Activated CD4-positive, alpha-beta T cell treated with anti-CD3 and anti-CD28 coated beads for 48 hours (primary cell): Measurements from ENCODE around the gene ANGPTL5.
"Not testable (repeated sequence)": the region's sequence is repeated elsewhere in the genome, so short reads cannot be mapped to it uniquely, and the experiment has no call there.

Experiments used
- DNase-seq: peaks from one replicate; pipeline ENCODE4 v3.0.0-alpha.2; 2020

ANGPTL5 gene

GRCh38 chr11:101916422-101916821 is at the start of gene ANGPTL5:
Gene ANGPTL5, minus strand, starts transcription at chr11:101916522. Its CDS starts 8,613 bp downstream, at chr11:101907909.
- no peak for DNase-seq

GRCh38 chr11:101964200-101964599 is 47.9 kb upstream of the ANGPTL5 start:
- DNase-seq = not testable (repeated sequence)

DNA sequence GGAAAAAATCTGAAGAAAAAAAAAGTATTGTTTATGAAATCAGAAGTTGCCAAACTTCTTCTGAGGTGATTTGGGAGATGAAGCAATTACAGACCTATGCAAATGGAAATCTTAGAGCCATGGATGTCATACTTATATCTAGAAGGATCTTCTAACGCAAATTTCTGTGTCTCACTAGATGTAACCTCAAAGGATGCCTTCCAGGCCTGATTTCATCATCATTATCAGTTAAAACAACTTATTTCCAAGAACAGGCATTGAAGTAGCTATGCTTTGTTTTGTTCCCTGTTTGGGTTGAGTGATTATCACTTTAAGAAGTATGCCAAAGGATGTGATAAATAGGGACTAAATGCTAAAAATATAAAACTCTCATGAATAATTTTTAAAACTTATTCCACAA is 43.9 kb upstream of the ANGPTL5 start:
- DNase-seq = no peak

DNA sequence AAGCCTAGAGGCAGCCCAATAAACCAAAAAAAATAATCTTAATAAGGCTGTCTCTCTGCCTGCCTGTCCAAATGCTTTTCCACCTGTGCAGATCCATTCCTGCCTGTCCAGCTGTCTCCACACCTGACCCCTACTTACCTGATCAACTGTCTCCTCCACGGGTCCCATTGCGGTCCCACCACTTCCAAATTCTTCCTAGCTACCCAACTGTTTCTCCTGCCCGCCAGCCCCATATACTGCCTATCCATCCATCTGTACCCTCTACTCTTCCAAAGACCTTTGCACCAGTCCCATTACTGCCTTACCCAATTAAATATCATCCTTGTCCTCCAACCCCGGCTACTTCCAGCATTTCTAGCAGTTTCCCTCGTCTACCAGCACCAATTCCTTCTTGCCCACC is 39.4 kb upstream of the ANGPTL5 start:
- DNase-seq = no peak

GRCh38 chr11:101955278-101955677 is 39.0 kb upstream of the ANGPTL5 start:
- DNase-seq = no peak

DNA sequence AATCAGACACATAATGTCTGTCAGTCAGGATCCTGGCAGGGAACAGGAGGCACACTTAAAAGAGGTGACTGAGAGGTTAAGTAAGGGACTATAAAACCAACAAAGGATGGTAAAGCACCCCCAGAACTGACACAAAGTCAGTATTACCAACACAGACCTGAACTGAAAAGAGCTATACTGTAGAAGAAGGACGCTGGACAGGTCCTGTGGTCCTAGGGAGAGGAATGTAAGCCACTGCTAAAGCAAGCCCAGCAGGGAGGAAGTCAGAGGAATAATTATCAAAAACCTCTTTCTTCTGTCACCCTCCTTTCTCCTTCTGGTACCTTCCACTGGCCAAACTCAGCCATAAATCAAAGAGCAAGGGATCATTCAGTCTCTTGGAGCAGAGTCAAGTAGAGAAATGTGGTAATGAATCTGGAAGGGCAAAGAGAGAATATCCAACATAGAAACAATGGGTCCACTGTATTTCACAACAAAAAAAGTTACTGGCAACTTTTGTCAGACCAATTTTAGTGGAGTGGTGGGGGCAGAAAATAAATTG is 33.4 kb upstream of the ANGPTL5 start:
- no peak for DNase-seq

GRCh38 chr11:101945448-101945847 is 29.1 kb upstream of the ANGPTL5 start:
- no peak for DNase-seq

- no peak for DNase-seq
Measured at GRCh38 chr11:101944923-101945322, 28.6 kb upstream of the ANGPTL5 start.

DNA sequence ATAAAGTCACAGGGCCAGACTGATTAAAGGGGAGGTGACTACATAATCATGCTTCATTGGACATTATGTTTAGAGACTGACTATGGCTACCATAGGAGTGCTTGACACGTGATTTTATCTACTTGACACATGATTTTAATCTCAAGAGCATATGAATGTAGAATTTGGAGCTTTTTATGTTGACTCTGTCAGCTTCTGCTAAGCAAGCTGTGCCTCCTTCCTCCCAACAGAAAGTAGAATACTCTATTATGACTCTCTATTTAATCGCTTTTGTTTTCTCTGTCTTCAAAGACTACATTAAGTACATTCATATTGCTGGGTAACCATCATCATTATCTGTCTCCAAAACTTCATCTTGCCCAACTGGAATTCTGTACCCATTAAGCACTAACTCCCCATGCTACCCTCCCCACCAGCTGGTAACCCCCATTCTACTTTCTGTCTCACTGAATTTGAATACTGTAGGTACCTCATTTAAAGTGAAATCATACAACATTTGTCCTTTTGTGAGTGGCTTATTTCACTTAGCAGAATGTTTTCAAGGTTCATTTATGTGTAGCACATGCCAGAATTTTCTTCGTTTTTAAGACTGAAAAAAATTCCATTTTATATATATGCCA is 24.7 kb upstream of the ANGPTL5 start:
- no peak for DNase-seq

DNA sequence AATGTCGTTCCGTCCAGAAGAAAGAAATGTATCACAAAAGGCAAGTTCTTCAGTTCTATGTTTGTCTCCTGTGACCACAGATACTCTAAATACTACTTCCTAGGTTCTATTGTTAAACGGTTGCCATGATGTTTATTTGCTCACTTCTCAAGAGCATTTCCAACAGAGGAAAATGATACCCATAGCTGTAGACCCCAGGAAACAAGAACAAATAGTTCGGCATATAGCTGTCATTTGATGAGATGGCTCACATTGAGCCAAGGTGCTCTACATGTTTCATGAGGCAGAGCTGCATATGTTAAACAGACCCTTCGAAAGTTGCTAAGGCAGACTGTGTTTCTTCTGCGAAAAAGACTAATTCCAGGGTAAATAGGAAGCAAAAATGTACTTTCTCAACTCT is 15.4 kb upstream of the ANGPTL5 start:
- no peak for DNase-seq

- no peak for DNase-seq
Measured at GRCh38 chr11:101929294-101929915, 13.1 kb upstream of the ANGPTL5 start.

DNA sequence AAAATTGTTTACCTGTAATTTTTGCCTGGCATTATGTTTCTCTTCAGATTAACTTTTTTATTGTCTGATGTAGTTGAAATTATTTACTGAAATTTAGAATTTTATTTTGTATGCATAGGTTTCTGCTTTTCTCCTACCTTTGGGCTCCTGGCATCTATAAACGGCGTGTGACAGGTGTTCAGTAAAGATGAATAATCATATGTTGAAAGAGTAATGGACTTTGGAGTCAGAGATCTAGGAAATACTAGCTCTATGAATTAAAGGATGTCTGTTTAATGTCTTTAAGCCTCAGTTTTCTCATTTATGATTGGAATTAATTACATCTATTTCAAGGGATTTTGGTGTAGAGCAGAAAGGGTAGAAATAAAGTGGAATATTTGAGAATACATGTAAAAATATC is 7.2 kb upstream of the ANGPTL5 start:
- no peak for DNase-seq

DNA sequence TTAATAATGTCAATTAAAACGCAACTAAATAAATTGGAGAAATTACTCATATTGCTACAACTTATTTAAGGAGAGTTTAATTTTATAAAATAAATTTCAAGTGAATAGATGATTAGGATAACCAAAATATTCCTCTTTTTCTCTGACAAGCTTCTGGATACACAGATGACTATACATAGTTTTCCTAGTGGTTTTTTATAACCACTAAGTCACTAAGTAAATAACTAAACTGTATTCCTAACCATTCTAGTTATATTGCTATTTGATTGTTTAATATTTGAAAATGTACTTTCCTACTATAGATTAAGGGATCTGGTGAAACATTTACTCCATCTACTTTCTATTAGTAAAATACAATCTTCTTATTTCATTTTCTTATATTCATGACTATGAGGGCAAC is 4.7 kb upstream of the ANGPTL5 start:
- DNase-seq = no peak

GRCh38 chr11:101917226-101917625 is 904 bp upstream of the ANGPTL5 start:
- DNase-seq = no peak

GRCh38 chr11:101915791-101916291 is 481 bp downstream of the ANGPTL5 start:
- DNase-seq = no peak

DNA sequence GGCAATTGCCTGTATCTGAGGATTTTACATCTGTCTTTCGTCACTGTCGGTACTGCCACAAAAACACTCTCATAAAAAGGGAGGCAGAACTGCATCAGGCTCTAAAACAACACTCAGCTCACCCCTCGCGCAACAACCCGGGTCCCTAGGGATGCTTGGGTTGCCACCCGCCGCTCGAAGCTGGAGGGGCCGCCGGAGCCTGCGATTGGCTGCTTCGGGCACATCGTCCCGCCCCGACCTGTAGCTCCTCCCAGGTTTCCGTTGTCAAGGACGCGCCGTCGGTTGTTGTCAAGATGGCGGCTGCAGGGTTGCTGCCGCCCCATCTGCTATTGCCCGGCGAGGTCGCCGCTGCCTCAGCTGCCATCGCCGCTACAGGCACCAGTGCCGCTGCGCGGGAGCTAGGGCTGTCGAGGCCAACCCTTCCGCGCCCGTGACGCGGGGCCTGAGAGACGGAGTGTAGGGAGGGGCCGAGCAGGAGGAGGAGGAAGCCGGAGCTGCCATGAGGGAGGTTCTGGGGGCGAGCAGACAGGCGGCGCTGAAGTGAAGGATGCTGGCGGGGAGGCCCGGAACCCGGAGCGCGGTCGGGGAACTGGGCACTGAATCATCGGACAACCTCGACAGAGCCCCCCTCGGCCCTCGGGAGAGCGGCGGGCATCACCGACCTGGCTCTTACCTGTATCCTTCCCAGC is 1.4 kb downstream of the ANGPTL5 start, which contains the start of gene CEP126:
Gene CEP126 (plus strand): TSS at position 273 of the 689 bp plus-strand sequence. CDS start 275 bp downstream, at position 548.
- peak; percentile 95 for DNase-seq

GRCh38 chr11:101914341-101914737 is 2.0 kb downstream of the ANGPTL5 start:
- no peak for DNase-seq

- no peak for DNase-seq
Measured at GRCh38 chr11:101913656-101914055, 2.7 kb downstream of the ANGPTL5 start.

DNA sequence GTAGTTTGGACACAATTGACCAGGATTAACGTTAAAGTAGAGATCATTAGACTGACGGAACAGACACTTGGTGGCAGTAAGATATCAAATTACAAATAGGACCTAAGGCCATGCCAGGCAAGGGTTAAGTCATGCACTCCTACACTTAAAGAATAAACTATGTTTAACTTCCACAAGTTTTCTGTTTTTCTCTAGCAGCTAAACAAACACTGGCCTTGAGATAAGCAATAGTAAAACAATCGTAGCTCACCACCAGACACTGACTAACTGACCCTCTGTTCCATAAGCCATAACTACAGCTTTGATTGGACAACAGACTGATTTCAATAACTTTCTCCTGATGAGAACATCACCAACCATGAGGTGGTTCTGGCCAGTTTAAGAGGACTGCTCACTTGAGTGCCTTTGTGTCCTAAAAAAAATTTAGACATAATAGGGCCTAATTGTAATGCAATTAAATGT is 3.5 kb downstream of the ANGPTL5 start:
- DNase-seq = no peak

DNA sequence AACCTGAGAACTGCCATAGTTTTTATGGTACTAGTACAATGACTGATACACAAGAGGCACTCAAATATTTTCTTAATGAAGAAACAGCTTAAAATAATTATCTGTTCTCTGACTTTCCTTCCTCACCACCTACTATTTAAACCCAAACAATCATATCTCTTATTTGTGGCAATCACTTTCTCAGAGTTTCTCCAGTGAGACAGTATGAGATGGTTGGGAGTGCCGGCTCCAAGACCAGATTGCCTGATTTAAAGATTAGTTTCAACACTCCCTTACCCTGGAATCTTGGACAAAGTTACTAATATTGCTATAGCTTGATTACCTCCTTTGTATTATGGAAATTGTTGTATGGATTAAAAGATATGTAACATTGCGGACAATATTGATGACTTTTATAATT is 7.2 kb downstream of the ANGPTL5 start:
- DNase-seq = no peak

DNA sequence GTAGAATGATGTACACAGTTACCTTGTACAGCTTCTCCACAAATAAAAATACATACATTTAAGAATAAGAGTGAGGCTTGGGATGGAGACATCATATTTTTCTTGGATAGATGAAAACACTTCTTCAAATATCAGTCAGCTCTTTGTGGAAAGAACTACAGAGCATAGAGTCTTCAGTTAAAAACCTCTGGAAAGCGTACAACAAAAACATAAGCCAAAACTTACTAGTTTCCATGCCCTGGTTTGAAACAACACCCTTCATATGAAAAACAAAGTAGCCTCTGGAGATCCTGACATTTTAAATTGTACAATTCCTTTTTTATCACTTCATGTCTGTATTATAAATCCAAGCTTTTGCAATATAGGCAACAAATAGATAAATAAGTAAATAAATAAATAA is 8.5 kb downstream of the ANGPTL5 start:
- no peak for DNase-seq

- no peak for DNase-seq
Measured at GRCh38 chr11:101894505-101894904, 21.8 kb downstream of the ANGPTL5 start.

- DNase-seq = no peak
Measured at GRCh38 chr11:101889767-101890166, 26.6 kb downstream of the ANGPTL5 start.

GRCh38 chr11:101885631-101886030 is 30.7 kb downstream of the ANGPTL5 start:
- DNase-seq = no peak
